LNCAP (cell line): ENCODE results near the gene PRM1.

Experiments used
- TF ChIP-seq, protein P1 (sequence below): fragments of 450-650 bp; IDR thresholded peaks from 2 replicates; pipeline ENCODE4 v1.5.1; 2017; ENCODE audit warnings: mild to moderate bottlenecking

Gene PRM1

DNA sequence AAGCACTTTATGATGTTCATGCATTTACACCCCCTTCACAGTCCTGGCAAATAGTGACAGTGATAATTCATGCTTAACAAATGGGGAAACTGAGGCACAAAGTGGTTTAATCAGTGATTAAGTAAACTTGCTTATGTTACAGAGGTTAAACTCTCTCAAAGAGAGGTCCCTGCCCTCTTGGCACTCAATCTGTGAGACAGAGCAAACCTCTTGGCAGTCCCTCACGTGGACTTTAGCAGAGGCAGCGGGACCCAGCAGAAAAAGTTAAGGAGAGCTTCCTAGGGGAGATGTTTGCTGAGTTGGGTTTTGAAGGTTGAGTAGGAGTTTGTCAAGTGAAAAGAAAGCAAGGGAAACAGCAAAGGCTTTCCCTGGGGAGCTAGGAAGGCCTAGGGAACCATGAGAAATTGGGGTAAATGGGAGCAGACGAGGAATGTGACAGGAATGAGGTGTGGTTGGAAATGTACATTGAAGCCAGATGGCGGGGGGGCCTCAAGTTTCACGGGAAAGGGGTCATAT lies 35.9 kb downstream of the PRM1 start:
- TF ChIP-seq, protein P1, sequence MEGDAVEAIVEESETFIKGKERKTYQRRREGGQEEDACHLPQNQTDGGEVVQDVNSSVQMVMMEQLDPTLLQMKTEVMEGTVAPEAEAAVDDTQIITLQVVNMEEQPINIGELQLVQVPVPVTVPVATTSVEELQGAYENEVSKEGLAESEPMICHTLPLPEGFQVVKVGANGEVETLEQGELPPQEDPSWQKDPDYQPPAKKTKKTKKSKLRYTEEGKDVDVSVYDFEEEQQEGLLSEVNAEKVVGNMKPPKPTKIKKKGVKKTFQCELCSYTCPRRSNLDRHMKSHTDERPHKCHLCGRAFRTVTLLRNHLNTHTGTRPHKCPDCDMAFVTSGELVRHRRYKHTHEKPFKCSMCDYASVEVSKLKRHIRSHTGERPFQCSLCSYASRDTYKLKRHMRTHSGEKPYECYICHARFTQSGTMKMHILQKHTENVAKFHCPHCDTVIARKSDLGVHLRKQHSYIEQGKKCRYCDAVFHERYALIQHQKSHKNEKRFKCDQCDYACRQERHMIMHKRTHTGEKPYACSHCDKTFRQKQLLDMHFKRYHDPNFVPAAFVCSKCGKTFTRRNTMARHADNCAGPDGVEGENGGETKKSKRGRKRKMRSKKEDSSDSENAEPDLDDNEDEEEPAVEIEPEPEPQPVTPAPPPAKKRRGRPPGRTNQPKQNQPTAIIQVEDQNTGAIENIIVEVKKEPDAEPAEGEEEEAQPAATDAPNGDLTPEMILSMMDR: no peak

DNA sequence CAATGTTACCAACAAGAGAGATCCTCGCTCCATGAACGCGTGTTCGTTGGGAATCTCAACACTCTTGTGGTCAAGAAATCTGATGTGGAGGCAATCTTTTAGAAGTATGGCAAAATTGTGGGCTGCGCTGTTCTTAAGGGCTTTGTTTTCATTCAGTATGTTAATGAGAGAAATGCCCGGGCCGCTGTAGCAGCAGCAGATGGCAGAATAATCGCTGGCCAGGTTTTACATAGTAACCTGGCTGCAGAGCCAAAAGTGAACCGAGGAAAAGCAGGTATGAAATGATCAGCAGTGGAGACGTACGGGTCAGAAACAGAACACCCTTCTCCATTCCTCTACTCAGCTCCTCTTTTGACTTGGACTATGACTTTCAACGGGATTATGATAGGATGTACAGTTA lies 38.5 kb downstream of the PRM1 start:
- TF ChIP-seq, protein P1: no peak

DNA sequence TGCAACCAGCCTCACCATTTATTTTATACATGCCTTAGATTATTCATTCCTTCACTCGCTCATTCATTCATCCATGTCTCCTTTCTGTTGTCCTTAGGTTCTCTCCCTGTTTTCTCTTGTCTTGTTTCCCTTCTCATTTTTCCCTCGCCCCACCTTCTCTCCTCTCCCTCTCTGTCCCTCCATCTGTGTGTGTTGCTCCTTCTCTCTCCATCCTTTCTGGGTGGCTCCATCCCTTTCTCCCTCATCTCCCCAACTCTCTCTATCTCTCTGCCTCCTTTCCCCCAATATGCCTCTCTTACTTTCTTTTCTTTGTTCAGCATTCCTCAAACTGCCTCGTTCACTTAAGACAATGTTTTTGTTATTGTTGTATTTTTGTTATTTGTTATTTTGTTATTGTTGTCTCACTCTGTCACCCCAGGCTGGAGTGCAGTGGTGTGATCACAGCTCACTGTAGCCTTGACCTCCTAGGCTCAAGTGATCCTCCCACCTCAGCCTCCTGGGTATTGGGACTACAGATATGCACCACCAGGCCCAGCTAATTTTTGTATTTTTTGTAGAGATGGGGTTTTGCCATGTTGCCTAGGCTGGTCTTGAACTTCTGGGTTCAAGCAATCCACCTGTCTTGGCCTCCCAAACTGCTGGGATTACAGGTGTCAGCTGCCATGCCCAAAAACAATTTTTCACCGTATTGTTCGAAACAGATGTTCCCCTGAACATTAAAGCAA lies 39.5 kb downstream of the PRM1 start:
- TF ChIP-seq, protein P1: no peak

DNA sequence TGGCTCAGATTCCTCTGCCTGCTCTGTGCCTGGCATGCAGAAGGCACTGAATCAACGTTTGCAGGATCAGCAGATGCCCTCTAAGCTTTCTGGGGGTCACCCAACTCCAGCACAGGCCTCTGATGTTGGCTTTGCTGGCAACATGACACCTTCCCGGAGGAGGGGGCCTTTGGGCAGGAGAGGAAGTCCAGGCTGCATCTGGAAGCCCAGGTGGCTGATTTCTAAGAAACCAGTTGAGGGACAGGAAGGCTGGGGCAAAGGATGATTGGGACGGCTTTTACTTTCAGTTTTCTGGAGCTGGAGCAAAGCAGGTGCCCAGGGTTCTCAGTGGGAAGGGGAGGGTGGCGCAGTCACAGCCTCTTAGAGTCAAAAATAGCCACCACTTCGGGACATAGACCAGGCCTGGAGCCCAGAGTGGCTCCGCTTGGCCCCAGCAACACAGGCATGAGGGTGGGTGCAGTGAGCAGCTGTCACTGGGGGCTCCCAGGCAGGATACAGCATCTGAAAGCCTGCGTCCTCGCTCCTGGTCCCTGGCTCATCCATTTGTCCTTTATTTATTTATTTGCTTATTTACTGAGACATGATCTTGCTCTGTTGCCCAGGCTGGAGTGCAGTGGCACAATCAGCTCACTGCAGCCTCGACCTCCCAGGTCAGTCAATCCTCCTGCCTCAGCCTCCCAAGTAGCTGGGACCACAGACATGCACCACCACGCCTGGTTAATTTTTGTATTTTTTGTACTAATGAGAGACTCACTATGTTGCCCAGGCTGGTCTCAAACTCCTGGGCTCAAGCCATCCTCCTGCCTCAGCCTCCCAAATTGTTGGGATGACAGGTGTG lies 40.3 kb downstream of the PRM1 start:
- TF ChIP-seq, protein P1: no peak

DNA sequence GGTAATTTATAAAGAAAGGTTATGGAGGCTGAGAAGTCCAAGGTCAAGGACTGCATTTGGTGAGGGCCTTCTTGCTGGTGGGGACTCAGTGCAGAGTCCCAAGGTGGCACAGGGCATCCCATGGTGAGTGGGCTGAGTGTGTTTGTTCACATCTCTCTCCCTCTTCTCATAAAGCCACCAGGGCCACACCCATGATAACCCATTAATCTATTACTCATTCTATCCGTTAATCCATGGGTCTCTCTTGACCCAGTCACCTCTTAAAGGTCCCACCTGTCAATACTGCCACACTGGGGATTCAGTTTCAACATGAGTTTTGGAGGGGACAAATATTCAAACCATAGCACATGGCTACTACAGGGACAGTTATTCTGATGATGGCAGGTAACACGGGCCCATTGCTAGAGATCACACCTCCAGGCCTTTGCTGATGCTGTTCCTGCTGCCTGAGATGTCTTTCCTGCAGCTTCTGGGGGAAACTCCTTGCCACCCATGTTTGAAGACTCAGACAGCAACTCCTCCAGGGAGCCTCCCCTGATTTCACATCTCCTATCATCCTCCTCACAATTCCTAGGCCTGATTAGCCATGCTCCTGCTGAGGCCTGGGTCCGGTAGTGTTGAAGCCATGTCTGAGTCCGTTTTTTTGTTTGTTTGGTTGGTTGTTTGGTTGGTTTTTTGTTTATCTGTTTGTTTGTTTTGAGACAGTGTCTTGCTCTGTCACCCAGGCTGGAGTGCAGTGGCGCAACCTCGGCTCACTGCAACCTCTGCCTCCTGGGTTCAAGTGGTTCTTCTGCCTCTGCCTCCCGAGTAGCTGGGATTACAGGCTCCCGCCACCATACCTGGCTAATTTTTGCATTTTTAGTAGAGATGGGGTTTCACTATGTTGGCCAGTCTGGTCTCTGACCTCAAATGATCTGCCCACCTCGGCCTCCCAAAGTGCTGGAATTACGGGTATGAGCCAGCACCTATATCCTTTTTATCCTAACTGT lies 41.2 kb downstream of the PRM1 start:
- TF ChIP-seq, protein P1: no peak

DNA sequence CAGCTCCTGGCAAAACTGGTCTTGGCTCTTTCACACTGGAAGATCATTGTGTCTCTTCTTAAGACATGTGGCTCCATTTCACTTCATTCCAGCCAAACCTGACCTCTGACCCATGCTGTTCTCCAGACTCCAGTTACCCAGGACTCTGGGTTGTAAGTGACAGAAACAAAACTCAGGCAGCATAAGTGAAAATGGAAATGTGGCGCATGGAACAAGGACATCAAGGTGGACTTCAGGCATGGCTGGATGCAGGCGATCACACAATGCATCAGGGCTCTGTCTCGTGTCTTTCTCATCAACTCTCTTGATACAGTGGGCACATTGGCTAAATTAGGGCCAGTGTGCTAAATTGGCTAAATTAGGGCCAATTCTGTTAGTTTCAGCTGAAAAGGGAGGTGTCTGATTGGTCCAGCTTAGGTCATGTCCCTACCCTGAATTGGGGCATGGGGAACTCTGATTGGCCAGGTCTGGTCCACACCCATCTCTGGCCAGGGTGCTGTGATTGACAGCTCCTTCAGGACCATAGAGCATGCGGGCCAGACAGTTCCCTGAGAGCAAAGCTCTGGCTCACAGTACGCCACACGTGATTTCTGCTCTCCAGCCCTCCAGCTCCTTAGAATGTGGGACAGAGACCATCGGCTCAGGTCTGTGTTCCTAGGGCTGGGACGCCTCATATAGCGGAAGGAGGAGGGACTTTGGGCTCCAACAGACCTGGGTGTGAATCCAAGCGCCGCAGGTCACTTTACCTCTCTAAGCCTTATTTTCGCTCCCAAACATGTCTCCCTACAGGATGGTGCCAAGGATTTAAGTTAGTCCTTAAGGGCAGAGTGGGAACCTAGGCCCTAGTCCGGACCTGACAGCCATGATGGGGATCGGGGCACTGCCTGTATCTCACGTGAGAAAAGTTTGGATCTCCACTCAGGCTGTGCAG lies 42.6 kb downstream of the PRM1 start:
- TF ChIP-seq, protein P1: no peak
